T-helper 9 cell (primary cell): ENCODE data around the gene TADA2A.
"Not testable (repeated sequence)": the region's sequence is repeated elsewhere in the genome, so short reads cannot be mapped to it uniquely, and the experiment has no call there.

ENCODE experiments used
- DNase-seq: peaks from one replicate; pipeline ENCODE4 v3.0.0-alpha.2; 2020

TADA2A gene

DNA sequence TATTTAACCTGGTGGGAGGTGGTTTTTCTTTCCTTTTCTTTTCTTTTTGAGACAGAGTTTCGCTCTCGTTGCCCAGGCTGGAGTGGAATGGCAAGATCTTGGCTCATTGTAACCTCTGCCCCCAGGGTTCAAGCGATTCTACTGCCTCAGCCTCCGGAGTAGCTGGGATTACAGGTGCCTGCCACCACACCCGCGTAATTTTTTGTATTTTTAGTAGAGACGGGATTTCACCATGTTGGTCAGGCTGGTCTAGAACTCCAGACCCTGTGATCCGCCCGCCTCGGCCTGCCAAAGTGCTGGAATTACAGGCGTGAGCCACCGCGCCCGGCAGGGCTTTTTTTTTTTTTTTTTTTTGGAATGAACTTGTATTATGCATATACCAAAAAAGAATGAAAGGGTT lies 1.2 kb upstream of the TADA2A start:
- DNase-seq: not testable (repeated sequence)

DNA sequence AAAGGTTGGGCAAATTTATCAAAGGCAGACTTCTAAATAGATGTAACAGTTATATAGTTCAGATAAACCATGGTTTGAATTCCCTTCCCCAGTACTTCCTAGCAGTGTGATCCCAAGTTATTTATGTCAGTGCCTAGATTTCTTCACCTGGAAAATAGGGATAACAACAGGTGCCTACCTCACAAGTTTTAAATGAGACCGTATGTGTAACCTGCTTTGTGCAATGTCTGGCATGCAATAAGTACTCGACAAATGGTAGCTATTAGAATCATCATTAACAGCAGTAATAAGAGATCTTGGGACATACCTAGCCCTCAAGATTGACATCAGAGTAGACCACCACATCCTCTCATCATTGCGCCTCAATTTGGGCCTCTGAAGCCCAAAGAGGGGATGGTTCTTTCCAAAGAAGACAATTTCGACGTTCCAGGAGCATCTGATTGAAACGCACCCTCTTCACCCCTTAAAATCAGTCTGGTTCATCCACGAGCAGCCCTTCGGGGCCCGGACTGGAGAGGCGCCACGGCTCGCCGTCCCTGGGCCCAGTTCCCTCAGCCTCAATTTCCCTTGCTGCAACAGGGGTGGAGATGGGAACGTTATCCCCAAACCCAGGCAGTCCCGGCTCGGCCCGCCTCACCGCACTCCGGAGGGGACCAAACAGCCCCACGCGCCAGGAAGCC lies 591 bp upstream of the TADA2A start:
- no peak for DNase-seq

DNA sequence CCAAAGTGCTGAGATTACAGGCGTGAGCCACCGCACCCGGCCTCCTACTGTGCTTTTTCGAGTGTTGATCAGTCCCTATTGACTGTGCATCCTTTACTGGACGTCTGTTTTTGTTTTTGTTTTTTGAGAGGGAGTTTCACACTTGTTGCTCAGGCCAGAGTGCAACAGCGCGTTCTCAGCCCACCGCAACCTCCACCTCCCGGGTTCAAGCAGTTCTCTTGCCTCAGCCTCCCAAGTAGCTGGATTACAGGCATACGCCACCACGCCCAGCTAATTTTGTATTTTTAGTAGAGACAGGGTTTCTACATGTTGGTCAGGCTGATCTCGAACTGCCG lies 1.4 kb downstream of the TADA2A start:
- not testable (repeated sequence) for DNase-seq

DNA sequence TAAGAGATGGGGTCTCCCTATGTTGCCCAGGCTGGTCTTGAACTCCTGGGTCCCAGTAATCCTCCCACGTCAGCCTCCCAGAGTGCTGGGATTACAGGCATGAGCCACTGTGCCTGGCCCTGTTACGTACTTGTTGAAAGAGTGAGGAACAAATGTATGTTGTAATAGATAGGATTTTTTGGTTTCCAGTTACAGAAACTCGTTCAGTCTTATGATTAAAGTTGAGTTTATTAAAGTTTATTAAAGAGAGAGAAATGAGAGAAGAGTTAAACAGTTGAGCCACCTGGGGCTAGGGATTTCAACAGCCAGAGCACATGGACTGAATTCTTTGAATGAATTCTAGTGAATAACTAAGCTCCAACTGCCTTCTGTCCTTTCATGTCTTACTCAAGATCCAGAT lies 3.7 kb downstream of the TADA2A start:
- DNase-seq: no peak

DNA sequence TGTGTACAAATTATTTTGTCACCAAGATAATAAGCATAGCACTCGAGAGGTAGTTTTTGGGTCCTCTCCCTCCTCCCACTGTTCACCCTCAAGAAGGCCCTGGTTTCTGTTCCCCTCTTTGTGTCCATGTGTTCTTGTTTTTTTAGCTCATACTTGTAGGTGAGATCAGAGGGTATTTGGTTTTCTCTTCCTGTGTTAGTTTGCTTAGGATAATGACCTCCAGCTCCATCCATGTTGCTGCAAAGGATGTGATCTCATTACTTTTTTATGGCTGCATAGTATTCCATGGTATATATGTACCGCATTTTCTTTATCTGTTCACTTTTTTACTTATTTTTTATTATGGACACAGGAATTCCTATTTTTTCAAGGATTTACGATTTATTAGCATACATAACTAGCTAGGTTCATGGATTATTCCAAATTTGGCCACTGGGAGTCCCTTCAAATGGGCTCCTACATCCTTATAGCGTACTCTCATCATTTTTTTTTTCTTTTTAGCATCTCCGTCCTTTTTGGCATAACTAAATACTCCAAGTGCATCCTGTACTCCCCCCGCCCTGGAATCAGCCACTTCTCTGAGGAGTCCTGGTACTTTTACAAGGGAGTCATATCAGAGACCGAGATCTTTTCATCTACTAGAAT lies 7.3 kb downstream of the TADA2A start:
- DNase-seq: no peak

DNA sequence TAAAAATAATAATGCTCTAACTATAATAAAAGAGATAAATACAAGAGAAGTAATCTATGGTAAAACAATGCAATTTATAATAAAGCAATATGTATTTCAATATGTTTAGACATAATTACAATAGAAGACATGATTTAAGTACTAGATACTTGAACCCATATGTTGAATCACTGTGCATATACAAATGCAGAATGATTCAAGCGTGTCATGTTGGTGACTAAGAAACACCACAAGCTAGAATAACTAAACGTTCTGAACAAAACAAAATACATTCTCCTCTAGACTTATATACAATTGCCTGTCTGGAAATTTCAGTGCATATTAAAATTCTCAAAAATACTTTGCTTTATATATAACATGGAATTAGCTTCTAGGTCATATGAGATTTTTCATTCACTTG lies 11.2 kb downstream of the TADA2A start:
- DNase-seq: no peak

DNA sequence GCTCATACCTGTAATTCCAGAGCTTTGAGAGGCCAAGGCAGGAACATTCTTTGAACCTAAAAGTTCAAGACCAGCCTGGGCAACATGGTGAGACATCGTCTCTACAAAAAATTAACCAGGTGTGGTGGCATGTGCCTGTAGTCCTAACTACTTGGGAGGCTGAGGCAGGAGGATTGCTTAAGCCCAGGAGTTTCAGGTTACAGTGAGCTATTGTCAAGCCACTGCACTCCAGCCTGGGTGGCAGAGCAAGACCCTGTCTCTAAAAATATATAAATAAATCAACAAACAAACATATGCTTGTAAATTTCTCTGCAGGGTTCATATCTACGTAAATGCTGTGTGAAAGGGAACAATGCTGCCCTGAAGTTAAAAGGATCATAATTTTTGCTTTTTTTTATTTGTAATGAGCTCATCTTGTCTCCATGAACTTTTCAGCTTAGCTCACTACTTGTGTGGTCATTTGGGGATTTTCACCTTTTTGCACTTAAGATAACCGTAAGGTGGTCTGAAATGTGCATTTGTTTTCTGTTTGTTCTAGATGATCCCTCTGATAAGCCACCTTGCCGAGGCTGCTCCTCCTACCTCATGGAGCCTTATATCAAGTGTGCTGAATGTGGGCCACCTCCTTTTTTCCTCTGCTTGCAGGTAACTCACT lies 16.4 kb downstream of the TADA2A start:
- no peak for DNase-seq

DNA sequence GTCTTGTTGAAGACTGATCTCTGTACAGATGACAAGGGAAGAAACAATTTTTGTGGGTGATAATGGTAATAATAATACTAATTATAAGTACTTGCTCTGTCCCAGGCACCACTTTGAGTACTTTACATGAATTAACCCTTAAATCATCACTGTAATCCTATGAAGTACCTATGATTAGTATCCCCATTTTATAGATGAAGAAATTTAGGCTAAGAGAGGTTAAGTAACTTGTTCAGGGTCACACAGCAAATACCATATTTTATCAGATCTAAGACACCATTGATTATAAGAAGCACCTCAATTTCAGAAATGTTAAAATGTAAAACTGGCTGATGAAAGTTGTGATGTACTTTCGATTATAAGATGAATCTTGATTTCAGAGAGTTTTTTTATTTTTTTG lies 18.6 kb downstream of the TADA2A start:
- no peak for DNase-seq

DNA sequence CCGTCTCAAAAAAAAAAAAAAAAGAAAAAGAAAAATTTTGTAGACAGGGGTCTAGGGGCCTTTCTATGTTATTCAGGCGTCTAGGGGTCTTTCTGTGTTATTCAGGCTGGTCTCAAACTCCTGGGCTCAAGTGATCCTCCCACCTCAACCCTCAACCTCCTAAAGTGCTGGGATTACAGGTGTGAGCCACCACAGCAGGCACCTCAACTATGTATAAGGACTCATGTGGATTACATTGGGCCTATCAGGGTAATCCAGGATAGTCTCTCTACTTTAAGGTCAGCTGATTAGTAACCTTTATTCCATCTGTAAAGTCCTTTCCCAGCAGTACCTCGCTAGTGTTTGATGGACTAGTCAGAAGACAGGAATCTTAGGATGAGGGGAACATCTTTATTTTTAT lies 22.4 kb downstream of the TADA2A start:
- DNase-seq: no peak

DNA sequence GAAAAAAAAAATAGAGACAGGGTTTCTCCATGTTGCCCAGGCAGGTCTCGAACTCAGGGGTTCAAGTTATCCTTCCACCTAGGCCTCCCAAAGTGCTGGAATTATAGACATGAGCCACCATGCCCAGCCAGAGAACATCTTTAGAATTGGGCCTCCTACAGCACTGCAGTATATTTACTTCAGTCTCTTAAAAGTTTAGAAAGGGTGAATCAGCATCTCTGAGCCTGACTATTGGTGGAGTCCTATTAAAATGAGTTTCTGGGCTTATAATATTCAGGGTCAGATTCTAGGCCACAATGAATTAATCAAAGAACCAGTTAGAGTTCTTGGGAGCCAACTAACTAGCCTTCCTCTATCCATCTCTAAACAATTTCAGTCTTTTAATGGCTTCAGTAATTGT lies 22.8 kb downstream of the TADA2A start:
- DNase-seq: no peak

DNA sequence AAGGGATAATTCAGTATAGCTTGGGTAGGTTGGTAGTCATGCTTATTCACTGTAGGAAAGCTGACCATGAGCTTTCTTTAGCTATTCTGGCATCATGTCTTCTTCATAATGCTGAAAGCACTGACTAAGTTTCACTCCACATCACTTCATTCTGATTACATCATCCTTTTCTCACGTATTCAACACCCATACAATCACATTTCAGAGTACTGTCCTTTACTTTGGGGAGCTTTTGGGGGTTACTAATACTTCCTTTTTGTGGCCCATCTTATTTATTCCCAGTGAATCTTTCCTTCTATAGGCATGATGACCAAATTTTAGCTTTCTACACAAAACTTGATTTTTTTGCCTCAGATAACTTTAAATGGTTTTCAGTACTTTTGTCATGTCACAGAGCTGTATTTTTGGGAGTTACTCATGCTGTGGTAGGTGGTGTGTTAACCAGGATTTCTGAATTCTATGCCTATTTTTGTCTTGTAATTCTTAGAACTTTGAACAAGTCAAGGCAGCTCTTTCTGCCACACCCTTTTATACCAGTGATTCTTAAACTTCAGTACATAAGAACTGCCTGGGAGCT lies 23.5 kb downstream of the TADA2A start:
- no peak for DNase-seq

DNA sequence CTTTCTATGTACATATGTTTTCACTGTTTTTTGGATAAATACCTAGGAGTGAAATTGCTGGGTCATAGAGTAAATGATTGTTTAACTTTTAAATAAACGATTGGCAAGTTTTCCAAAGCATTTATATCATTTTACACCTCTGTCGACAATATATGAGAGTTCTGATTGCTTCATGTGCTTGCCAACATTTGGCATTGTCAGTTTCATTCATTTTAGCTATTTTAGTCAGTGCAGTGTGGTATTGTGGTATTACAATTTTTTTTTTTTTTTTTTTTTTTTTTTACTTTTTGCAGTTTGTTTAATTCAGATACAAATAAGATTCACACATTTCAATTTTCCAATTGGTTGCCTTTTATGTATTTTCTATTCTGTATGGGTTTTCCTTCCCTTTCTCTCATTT lies 26.0 kb downstream of the TADA2A start:
- DNase-seq: no peak

DNA sequence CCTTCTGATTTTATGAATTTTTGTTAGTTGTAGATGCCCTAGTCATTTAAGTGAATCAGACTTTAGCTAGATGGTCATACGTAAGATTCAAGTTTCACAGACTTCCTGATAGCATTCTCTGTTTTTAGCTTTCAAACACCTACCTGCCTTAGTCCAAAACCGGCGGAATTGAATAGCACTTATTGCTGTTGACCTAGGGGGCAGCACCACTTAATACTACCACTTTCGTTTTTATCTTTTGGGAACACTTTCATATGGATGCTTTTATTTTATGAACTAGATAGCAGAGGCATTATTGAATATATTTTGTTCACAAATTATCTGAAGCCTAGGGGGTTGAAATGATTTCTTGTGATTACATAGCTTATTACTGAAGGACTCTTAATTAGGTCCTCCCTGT lies 31.5 kb downstream of the TADA2A start:
- no peak for DNase-seq

DNA sequence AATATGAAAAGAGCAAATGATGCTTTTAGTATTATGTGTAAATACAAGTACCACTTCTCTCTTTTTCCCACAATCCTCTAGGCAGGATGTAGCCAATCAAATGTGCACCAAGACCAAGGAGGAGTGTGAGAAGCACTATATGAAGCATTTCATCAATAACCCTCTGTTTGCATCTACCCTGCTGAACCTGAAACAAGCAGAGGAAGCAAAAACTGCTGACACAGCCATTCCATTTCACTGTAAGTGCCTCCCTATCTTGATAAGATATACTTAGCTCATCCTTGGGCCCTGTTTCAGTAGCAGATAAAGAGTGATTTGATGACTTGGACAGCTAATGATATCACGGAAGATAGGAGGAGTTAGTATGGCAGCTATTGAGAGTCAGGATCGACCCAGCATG lies 33.7 kb downstream of the TADA2A start:
- DNase-seq: no peak

DNA sequence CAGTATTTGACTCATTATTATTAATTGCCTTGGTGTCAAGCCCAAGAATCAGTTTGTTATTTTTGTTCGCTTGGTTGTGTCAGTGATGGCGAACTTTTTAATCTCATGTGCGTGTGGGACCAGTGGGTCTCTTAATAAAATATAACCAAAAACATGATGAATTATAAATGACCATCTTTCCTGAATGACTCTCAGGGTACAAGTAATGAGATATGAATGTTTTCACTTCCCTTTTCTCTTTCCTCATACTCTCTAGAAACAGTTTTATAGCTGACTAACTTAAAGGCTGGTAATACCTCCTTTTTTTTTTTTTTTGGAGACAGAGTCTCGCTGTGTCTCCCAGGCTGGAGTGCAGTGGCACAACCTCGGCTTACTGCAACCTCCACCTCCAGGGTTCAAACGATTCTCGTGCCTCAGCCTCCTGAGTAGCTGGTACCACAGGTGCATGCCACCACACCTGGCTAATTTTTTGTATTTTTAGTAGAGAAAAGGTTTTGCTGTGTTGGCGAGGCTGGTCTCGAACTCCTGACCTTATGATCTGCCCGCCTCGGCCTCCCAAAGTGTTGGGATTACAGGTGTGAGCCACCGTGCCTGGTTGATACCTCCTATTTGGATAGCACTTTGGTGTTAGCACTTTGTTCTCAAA lies 34.8 kb downstream of the TADA2A start:
- not testable (repeated sequence) for DNase-seq

DNA sequence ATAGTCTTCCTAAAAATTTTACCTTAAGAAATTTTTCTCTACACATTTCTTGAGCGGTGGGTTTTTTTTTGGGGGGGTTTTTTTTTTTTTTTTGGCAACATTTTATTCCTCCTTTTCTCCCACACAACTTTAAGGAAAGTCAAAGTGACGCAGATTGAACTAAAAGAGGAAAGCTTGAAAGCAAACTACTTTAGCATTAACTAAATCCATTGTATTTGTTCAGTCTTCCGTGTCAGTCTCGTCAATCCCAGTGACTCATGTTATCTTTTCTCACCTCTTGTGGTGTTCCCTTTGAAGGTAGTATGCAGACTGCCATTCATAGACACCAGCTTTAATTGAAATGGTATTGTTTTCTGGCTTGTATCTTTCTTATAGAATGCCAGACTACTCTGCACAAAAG lies 39.3 kb downstream of the TADA2A start:
- no peak for DNase-seq

DNA sequence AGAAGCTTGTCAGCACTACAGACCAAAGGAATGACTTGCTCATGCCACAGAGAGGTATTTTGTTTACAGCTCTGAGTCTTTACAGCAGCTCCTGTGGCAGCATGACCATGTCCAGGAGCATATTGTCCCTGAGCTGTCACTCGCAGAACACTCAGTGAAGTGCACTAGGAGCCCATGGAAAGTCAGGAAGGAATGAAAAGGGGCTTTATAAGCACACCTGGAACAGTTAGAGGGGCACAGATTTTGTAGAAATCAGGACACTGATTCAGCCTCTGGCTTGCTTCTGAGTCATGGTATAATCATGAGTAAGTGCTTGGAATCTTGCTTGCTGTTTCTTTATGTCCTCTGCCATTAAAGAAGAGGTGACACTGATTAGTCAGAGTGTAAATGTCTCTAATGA lies 41.0 kb downstream of the TADA2A start:
- DNase-seq: no peak

DNA sequence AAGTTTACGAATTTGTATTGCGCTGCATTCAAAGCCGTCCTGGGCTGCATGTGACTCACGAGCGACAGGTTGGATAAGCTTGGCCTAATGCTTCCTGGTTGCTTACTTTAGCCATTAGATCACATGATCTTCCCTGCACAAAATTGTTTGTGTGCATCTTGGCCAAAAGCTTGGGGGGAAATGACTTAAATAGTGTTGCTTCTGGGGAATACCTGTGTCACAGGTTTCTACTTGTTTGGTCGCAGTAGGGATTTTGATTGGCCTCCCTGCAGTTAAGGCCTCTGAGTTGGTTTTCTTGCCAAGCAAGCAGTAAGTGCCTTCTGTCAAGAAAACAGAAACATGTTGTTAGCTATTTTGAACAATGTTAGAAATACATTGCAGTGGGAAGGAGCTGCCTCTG lies 43.4 kb downstream of the TADA2A start:
- DNase-seq: no peak

DNA sequence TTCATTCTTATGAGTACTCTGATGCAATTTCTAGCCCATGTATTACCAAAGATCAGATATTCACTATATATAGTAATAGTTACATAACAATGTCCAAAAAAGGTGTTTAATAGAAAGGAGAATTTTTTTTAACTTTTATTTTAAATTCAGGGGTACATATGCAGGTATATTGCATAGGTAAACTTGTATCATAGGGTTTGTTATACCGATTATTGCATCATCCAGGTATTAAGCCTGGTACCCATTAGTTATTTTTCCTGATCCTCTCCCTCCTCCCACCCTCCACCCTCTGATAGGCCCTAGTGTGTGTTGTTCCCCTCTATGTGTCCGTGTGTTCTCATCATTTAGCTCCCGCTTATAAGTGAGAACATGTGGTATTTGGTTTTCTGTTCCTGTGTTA lies 51.1 kb downstream of the TADA2A start:
- DNase-seq: not testable (repeated sequence)

DNA sequence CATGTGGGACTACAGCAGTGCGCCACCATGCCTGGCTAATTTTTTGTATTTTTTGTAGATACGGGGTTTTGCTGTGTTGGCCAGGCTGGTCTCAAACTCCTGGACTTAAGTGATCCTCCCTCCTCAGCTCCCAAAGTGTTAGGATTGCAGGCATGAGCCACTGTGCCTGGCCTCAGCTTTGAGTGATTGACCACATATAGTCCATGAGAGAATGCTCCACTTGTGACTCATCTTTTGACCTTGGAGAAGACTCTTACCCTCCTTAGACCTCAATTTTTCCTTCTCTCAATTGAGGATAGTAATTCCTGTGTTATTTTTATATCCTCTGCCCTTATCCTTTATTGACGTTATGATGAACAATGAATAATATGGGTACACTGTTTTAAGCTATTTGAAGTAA lies 52.1 kb downstream of the TADA2A start:
- DNase-seq: no peak

DNA sequence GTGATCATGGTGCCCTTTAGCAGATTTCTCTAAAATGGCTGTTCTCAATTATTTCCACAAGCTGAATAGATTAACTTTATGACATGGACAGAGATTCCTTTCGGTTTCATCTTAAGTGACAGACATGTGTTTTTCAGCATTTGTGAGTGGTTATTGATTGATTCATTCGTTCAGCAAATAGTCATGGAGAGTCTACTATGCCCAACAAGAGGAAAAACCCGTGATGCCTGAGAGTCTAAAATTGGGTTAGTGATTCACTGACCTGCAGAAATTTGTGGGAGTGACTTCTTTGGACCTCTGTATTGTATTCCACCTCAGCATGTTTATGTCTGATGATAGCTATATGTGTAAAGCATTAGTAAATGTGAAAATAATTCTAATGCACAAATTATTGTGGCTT lies 55.0 kb downstream of the TADA2A start:
- no peak for DNase-seq

DNA sequence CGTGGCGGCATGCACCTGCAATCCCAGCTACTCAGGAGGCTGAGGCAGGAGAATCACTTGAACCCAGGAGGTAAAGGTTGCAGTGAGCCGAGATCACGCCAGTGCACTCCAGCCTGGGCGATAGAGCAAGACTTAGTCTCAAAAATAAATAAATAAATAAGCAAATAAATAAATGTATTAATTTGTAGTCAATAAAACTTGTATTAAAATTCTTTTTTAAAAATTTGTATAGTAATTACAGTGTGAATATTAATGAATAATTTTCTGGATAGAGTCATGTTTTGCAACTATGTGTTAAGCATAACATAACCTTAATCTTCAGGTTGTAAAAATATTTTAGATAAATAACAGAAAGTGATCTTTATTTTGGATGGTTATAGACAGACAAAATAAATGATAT lies 55.8 kb downstream of the TADA2A start:
- no peak for DNase-seq

DNA sequence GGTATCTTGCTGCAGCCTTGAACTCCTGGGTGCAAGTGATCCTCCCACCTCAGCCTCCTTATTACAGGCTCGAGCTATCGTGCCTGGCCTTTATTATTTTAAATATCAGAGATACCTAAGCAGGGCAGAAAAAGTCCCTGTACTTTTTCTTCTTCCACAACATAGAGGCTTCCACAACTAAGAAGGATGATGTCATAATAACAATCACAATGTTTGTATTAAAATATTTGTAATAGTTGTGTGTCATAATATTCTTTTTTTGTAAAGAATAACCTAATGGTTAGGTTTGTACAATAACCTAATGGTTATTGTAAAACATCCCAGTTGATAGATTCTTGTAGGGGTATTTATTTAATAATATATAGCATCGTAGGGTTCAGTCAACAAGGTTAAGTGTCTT lies 56.4 kb downstream of the TADA2A start:
- no peak for DNase-seq
